D721Med (cell line): ENCODE data around the gene METTL23.
"Not testable (repeated sequence)": the region's sequence is repeated elsewhere in the genome, so short reads cannot be mapped to it uniquely, and the experiment has no call there.

Source experiments
- DNase-seq: peaks from one replicate; pipeline ENCODE4 v3.0.0; 2011; ENCODE audit warnings: low spot score; ENCODE audit not compliant: insufficient read length
- FAIRE-seq: peaks from 2 replicates; lab custom pipeline; 2011; peaks lifted over from hg19 to GRCh38; lab: Jason Lieb, UNC
- TF ChIP-seq, protein P1 (sequence below): IDR thresholded peaks from 2 replicates; pipeline ENCODE4 v1.5.1; 2012; ENCODE audit warnings: mild to moderate bottlenecking, control low read depth; ENCODE audit not compliant: insufficient read depth; ENCODE audit errors: missing control alignments

METTL23 gene

DNA sequence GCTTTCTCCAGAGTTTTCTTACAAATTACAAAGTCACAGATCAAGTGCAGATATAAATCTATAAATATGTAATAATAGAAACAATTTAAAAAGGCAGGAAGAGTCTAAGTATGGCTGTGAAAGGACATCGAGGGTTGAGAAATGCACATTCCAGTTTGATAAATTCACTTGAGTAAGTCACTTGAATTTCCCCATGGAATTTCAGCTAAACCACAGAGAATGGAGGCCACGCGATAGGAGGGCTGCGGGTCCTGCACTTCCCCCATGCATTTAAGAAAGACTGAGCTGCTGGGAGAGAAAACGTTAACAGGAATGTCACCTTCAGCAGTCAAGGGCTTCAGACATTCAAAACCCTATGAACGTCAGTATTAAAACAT, 9.8 kb upstream of the METTL23 start:
- TF ChIP-seq, protein P1, sequence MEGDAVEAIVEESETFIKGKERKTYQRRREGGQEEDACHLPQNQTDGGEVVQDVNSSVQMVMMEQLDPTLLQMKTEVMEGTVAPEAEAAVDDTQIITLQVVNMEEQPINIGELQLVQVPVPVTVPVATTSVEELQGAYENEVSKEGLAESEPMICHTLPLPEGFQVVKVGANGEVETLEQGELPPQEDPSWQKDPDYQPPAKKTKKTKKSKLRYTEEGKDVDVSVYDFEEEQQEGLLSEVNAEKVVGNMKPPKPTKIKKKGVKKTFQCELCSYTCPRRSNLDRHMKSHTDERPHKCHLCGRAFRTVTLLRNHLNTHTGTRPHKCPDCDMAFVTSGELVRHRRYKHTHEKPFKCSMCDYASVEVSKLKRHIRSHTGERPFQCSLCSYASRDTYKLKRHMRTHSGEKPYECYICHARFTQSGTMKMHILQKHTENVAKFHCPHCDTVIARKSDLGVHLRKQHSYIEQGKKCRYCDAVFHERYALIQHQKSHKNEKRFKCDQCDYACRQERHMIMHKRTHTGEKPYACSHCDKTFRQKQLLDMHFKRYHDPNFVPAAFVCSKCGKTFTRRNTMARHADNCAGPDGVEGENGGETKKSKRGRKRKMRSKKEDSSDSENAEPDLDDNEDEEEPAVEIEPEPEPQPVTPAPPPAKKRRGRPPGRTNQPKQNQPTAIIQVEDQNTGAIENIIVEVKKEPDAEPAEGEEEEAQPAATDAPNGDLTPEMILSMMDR, result no peak
- no peak for DNase-seq
- no peak for FAIRE-seq

DNA sequence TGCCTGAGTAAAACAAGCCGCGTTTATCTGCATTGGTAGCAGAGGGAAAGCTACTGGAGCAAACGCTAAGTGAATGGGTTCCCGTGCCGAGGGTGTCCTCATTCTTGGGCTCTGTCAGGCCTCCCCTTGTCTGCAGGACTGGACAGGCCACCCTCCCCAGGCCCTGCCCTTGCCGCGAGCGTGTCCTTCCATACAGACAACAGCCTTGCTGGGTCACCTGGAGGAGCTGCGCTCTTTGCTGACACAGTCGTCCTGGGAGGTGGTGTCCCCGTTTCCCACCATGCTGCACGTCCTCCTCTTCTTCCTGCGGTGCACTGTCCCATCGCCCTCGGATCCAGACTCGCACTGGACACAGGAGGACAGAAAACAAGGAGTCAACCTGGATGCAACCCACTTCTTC, 8.1 kb upstream of the METTL23 start:
- TF ChIP-seq, protein P1, result no peak
- DNase-seq (no peak), FAIRE-seq (no peak)

DNA sequence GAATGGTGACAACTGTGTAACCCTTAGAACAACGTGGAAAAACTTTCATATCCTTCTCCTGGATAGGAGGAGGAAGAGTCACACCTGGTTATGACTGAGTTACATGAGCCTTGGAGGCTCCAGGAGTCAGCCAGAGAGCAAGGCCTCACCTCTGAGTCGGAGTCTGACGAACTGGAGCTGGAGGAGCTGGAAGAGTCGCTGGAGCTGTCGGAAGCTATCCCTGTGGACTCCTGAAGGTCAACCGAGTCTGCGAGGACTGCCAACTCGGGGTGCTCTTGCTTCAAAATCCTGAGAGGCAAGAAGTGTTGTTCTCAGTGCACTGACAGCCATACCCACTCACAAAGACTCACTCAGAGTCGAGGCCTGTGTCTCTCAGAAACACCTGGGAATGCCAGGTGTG, 6.4 kb upstream of the METTL23 start:
- TF ChIP-seq, protein P1, result no peak
- DNase-seq, result no peak
- FAIRE-seq, result no peak

DNA sequence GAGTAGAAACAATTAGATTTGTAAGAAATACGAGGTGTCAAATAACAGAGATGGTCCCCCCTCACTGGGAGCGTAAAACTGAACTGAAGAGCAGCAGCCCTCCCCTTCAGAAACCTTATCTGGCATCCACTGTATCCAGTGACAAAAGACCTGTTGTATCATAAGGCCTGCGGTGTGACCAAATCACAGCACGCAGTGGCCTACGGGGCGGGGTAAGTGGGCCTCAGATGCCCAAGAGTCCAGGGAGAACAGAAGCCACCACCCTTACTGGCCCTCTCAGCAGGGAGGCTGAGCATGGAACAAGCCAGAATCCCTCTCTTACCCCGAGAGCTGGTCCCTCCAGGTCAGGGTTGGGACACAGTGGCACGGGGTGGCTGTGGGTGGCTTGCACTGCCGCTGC, 5.7 kb upstream of the METTL23 start:
- DNase-seq (no peak), FAIRE-seq (no peak)
- TF ChIP-seq, protein P1, result no peak

DNA sequence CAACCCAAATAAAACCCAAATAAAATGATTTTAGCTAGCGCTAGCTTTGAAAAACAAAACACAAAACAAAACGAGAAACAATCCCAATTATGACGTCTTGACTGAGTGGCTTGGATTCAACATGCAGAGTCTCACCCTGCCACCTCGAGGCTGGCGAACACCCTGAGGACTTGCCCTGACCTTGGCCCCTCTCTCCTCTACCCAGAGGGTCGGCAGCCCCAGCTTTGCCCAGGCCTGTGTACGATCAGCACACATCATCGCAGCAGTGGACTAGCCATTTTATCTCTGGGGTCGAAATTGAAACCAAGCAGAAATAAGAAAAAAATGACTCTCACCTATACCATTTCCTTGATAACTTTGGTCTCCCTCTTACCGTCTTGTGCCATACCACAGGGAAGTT, 5.2 kb upstream of the METTL23 start:
- DNase-seq, result no peak
- FAIRE-seq, result no peak
- TF ChIP-seq, protein P1, result no peak

DNA sequence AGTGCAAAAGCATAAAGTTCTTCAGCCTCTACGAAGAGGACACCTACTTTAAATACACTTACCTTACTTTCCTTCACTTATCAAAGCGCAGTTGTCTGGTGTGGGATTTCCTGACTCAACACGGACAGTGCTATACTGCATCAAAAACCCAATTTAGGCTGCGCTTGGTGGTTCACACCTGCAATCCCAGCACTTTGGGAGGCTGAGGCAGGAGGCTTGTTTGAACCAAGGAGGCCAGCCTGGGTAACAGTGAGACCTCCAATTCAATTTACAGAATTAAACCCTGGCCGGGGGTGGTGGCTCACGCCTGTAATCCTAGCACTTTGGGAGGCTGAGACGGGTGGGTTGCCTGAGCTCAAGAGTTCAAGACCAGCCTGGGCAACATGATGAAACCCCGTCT, 4.4 kb upstream of the METTL23 start:
- TF ChIP-seq, protein P1, result no peak
- no peak for FAIRE-seq
- DNase-seq, result no peak

DNA sequence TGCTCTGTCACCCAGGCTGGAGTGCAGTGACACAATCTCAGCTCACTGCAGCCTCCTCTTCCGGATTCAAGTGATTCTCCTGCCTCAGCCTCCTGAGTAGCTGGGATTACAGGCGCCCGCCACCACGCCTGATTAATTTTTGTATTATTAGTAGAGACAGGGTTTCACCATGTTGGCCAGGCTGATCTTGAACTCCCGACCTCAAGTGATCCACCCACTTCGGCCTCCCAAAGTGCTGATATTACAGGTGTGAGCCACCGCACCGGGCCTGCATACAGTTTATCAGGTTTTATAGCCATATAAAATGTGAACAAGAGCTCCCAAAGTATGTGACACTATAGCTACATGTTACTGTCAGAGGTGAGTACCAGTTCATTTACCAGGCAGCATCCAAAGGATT, 3.7 kb upstream of the METTL23 start:
- not testable (repeated sequence) for FAIRE-seq, DNase-seq

DNA sequence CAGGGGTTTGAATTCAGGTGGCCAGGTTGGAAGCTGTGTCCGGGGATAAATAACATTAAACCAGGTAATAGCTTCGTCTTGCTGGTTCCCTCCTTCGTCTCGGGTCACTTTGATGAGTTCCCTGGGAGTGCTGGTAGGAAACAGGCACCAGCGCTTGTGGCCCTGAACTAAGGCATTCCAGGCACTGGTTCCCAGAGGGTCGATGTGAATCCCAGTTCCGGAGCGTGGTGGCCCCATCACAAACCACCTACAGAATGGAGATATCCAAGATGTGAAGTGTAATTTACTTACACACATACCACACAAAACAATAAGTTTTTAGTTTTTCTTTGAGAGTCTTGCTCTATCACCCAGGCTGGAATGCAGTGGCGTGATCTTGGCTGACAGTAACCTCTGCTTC, 2.8 kb upstream of the METTL23 start:
- FAIRE-seq (no peak), DNase-seq (no peak)
- TF ChIP-seq, protein P1, result no peak
